ENCODE results near the gene TP63.
"Not testable (repeated sequence)": the region's sequence is repeated elsewhere in the genome, so short reads cannot be mapped to it uniquely, and the experiment has no call there.

The TP63 gene

DNA sequence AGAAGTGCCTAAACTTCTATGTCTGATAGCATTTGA lies at the start of gene TP63:
TSS of gene TP63 (plus strand) at position 17 of the 36 bp plus-strand sequence. CDS start 127 bp downstream, outside the sequence.
- DNase-seq = no peak

DNA sequence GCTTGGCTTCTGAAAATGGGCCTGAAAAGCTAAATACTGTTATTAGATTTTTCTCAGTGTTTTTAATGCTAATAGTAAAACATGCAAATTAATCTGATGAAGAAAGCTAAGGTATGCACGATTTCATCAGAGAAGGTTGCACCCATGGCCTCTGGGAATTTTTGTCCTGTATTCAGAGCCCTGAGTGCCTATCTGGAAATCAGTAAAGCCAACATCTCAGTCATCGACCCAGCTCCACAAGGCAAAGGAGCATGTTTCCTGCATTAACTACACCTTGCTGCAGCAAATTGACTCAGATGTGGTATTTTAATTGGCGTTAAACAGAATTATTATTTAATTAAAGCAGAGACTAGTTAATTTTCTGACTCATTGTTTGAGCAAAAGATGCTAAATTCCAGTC lies 49.0 kb upstream of the TP63 start:
- DNase-seq = no peak

DNA sequence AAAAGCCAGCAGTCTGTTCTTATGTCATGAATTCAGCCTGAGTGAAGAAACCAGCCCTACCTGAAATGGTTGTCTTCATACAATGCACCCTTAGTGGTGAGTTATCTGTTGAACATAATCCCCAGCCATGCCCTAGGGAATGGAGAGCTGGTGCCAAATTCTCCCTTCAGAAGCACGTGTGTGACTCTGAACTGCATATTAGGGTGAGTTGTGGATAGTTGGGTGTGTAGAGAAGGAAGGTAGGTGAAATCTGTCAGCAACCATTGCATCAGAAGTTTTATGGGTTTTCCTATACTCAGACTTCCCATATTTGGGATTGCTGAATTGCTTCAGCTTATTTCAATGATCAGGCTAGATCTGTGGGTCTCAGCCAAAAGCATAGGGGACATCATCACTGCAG lies 46.5 kb upstream of the TP63 start:
- DNase-seq = no peak

DNA sequence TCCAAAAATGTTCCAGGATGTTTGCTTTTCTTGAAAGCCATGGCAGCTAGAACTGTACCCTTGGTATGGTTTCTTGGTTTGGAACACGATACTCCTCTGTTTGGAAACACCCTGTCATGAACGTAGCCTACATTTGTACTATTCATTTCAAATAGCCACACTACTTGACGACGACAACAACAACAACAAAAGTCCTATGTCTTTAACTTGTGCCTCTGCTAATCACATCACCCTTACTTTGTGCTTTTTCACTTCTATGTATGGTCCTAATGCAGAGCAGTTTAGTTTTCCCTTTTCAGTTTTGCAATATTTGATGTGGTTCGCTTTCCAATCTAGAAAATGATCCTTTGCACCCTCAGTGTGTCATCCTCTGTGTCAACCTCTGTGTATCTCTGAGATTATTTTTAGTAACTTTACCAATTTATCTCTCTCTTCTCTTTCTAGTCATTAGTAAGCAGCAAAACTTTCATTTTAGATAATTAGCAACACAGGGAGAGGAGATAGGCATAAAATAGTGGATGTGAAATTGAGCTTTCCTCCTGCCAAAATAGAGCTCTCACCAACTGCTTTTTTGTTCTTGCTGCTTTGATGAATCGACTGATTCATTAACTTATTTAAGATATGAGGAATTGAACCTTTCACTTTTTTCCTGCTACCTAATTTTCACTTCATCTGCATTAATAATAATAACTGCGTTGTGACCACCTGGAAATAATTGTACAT lies 44.1 kb upstream of the TP63 start:
- no peak for DNase-seq

DNA sequence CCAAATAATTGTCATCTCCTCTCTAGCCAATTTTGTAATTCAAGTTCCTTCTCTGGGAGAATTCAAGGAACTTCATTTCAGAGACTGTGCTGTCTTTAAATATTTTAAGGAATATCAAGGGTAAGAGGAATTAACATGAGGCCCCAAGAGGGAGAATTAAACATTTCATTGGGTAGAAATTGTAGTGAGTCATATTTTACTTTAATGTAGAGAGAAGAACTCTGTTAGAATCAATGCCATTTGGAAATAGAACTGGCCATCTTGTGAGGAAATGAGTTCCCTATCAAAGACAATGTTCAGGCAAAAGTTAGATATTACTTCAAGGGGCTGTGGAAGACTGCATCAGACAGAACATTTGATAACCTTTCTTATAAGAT lies 43.5 kb upstream of the TP63 start:
- no peak for DNase-seq

DNA sequence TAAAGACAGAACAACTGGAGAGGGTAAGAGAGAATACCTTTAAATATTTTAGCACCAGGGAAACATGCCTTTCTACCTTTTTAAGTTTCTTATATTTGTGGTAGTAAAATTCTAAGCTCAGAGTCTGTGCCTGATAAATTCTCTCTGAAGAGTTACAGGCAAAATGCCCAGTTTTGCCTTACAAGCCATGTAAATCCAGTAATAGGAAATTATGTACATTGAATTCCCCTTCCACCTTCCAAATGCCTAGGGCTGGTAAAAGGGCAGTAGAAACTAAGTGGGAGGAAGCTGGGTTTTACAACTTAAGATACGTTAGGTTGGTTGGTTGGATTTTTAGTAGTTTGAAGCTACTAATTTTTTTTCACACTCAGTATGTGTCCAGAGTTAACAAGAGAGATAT lies 43.1 kb upstream of the TP63 start:
- no peak for DNase-seq

DNA sequence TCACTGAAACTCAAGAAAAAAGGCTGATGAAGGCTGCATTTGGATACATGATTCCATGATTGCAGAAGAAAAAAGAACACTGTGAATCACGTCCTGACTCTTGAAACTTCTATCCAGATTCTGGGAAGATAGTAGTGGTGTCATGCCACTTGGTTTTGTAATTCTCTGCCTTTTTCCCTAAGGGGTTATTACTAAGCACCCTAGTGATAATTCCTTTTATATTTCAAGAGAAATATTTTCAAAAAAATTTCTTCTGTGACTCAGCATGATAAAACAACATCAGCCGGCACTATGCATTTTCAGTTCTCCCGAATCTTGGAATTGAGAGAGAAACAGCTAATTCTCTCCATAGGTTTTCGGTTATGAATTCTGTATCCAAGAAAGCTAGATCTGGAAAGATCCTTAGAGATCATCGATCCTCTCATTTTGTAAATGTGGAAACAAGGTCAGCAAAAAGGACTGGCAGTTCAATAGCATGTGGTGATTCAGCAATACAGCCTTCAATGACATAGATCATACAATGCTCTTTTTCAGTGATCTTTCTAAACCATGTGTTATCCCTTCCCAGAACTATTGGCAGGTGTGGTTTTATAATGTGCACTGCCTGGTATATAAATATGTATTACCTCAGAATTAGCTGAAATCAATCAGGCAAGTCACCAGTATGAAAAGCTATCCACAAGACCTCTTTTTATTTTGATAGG lies 42.6 kb upstream of the TP63 start:
- no peak for DNase-seq

DNA sequence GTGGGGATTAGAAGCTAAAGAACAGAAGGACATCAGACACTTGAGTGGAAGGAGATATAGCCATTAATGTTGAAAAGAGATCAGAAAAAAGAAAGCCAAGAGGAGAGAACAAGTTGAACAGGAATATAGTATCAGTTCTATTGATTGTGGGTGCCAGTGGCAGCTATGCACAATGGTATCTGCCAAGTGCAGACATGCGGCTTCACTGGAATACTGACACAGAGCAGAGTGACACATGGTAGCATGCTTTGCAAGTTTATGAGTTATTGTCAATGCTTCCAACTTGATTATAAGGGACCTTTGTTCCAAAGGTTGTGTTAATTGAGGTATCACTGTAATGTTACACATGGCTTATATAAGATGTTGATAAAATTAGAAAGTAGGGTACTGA lies 42.0 kb upstream of the TP63 start:
- no peak for DNase-seq

DNA sequence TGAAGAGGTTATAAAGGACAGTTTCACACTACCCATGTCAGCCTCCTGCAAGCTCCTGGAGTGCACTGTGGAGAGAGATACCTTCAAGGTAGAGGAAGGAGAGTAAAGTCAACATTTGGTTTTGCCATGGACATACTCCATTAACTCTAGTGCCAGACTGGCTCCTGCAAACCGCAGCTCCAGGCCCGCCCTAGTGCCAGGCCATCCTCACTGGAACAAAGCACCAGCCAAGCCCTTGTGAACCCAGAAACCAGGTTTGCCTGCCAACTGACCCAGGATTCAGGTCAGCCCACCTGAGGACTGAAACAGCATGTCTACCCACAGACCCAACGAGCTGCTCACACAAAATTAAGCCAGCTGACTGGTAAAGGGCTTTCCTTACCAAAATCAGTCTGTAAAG lies 41.0 kb upstream of the TP63 start:
- no peak for DNase-seq

DNA sequence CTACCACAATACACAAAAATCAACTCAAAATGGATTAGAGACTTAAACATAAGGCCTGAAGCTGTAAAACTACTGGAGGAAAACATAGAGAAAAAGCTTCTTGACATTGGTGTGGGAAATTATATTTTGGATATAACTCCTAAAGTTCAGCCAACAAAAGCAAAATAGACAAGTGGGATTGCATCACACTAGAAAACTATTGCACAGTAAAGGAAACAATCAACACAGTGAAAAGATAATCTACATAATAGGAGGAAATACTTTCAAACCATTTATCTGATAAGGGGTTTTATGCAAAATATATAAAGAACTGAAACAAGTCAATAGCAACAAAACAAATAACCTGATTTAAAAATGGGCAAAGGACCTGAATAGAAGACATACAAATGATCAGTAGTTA lies 37.6 kb upstream of the TP63 start:
- DNase-seq = no peak

DNA sequence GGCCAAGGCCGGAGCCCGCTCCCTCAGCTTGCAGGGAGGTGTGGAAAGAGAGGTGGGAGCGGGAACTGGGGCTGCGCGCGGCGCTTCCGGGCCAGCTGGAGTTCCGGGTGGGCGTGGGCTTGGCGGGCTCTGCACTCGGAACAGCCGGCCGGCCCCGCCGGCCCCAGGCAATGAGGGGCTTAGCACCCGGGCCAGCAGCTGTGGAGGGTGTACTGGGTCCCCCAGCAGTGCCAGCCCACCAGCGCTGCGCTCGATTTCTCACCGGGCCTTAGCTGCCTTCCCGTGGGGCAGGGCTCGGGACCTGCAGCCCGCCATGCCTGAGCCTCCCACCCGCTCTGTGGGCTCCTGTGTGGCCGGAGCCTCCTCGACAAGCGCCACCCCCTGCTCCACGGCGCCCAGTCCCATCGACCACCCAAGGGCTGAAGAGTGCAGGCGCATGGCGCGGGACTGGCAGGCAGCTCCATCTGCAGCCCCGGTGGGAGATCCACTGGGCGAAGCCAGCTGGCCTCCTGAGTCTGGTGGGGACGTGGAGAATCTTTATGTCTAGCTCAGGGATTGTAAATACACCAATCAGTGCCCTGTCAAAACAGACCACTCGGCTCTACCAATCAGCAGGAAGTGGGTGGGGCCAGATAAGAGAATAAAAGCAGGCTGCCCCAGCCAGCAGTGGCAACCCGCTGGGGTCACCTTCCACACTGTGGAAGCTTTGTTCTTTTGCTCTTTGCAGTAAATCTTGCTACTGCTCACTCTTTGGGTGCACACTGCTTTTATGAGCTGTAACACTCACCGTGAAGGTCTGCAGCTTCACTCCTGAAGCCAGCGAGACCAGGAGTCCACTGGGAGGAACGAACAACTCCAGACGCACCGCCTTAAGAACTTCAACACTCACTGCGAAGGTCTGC lies 34.9 kb upstream of the TP63 start:
- DNase-seq = not testable (repeated sequence)

DNA sequence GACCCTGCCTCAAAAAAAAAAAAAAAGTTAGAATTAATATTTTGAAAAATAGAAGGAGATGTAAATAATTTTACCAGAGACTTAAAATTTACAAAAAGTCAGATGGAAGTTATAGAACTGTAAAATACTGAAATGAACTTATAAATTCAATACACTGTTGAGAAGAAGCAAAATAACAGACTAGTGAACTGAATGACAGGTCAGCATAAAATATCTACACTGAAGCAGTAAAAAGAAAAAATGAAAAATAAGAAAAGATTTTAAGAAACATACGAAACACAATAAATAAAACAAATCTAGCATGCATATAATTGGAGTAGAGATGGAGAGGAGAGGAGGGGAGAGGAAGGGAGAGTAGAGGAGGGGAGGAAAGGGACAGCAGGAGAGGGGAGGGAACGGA lies 33.3 kb upstream of the TP63 start:
- DNase-seq = no peak

DNA sequence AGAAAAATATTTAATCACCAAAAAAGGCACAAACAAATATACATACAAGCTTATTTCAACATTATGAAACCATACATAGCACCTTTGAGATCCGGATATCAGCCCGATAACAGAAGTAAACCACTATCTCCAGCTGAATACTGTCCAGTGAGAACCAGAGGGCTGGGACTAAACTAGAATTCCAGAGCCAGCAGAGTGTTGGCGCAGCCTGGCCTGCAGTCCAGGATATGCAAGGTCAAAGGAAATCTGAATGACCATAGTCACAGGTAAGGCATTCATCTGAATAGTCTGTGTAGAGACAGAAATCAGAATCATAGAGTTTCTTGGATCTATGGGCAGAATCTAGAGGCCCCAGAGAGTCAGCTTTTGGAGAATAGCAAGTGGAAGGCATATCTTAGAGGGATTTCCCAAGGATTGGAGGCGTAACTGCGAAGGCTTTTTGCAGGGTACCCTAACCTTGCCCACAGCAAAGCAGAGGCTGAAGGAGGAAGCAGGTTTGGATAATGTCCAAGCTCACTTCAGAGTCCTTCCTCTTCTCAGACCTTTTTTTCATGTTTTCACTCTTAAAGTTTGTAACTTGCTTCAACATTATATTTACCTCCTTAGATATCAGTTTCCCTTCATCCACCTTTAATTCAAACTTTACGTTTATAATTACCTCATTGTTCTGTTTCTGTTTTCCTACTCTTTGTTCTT lies 32.5 kb upstream of the TP63 start:
- DNase-seq = no peak

DNA sequence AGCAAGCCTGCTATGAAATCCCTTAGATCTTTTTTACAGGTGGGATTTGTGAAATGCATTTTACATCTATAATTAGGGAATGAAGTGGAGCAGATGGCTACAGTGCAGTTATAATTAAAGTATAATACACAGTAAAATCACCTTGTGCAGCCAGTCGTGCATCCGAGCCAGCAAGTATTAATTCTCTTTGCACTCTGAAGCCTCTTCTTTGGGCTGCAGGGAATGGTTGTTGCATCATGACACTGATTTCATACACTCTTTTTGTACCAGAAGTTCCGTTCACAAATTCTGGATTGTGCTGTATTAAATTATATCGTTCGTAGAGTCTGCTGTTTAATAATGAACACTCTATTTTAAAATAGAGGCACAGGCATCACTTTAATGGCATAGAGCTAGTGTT lies 28.7 kb upstream of the TP63 start:
- no peak for DNase-seq

DNA sequence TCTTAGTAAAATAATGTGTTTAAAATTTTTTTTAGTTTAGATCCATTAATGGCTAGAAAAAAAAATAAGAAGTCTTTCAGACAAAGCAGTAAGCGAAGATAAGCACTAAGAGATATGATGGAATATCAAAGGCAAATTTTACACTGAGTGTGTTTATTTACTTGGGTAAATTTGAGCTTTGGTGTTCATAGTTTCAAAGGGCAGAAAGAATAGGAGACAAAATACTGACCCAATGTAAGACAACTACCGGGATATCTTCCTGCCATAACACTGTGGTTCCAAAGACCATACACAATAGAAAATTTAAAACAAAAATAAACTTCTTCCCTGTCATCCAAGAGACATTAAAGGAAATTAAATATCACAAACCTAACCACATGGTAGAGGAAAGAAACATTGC lies 25.5 kb upstream of the TP63 start:
- no peak for DNase-seq

DNA sequence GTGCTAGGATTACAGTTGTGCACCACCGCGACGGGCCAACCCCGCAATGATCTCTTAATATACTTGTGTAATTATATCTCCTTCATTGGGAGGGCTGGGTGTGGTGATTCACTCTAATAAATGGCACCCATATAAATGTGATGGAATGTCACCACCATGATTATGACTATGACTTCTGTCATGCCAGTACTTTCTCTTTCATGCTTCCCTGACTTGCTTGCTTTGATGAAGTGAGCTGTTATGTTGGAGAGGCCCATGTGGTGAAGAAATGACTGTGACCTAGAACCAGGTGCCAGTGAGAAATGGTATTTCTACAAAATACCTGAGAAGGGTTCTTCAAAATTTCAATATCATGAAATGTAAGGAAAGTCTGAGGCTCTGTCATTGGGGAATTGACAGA lies 24.4 kb upstream of the TP63 start:
- DNase-seq = no peak

DNA sequence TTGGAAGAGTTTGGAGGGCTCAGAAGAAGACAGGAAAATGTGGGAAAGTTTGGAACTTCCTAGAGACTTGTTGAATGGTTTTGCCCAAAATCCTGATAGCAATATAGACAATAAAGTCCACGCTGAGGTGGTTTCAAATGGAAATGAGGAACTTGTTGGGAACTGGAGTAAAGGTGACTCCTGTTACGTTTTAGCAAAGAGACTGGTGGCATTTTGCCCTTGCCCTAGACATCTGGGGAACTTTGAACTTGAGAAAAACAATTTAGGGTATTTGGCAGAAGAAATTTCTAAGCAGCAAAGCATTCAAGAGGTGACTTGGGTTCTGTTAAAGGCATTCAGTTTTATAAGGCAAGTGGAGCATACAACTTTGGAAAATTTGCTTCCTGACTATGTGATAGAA lies 18.5 kb upstream of the TP63 start:
- not testable (repeated sequence) for DNase-seq

DNA sequence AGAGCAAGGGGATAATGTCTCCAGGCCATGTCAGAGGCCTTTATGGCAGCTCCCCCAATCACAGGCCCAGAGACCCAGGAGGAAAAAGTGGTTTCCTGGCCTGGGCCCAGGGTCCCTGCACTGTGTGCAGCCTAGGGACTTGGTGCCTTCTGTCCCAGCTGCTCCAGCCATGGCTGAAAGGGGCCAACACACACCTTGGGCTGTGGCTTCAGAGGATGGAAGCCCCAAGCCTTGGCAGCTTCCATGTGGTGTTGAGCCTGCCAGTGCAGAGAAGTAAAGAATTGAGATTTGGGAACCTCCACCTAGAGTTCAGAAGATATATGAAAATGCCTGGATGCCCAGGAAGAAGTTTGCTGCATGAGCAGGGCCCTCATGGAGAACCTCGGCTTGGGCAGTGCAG lies 18.1 kb upstream of the TP63 start:
- DNase-seq = no peak

DNA sequence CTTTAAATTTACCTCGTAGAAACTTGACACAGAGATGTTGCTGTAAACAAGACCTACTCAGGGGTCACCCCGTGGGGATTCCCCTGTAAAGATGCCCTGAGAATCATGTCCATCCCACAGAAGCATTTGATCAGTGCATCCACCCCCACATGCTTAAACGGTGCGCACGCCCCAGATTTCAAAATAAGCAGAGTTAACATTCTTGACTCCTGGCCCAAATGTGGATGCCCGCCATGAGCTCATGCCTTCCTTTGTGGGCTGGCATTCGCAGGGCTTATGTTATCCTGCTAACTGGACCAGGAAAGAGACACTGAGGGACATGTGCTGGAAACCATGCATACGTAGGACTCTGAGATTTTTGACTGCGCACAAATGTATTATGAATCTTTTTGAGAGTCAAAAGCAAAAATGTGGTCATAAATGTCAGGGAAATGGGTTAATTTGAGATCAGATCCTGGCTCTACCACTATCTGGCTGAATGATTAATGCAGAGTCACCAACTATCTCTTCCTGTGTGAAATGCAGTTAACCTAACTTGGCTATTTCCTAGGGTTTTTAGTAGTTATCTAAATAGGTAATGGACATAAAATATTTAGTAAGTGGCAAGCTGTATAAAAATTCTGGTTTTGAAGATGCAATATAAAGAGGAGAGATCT lies 9.1 kb upstream of the TP63 start:
- no peak for DNase-seq

DNA sequence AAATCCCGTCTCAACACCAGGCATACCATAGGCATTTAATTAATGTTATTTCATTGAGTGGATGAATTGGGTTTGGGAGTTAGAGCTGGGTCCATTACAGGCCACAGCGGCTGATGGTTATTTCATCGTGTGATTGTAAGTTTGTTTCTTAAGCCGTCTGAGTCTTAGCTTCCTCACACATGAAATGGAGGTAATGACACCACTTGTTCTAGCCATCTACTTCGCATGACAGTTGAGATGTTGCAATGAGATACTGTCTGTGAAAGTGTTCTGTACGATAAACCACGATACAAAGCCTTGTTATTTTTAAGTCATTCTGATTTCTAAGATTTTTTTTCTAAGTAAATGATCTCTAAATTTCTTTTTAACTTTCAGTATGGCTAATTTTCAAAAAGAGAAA lies 8.6 kb upstream of the TP63 start:
- DNase-seq = no peak

DNA sequence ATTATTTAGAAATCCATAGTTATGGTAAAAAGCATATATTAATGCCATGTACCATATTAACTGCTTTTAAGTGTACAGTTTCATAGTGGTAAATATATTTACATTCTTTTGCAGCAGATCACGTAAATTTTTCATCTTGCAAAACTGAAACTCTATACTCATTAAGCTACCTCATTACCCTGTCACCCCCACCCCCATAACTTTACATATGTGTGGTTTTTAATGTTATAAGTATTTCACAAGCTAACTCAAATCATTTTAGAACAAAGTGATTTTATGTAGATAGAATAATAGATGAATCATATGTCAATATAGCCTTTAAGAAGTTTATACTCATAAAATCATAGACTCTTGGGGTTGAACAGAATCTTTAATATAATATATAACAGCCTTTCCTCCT lies 7.1 kb upstream of the TP63 start:
- DNase-seq = no peak

DNA sequence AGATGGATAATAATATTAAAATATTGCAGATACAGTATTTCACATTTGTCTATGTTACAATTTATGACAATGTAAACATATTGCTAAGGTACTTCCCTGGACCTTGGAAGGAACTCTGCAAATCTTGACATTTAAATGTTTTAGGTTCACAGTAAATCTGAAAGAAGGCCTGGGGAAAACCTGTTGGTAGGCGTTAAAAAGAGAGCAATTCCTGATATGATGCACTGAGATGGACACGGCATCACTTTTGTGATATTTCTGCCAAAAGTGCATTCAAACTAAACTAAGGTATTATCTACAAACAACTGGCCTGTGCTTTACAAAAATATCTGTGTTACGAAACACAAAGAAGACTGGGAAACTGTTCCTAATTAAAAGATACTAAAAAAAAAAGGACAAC lies 6.1 kb upstream of the TP63 start:
- DNase-seq = no peak

DNA sequence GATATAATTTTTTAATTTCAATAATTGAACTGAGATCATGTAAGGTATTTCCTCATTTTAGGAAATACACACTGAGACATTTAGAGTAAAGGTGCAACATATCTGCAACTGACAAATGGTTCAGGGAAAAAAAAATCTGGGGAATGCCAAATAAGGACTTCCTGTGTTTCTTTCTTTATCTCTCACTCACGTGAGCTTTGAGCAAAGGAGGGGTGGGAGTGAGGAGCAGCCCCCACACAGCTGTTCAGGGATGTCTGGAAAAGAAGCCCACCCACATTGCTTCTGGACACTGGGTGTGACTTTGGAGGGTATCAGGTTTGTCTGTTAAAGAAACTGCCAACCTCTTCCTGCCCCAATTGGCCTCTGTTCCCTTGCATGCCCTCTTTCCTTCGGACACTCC lies 5.6 kb upstream of the TP63 start:
- no peak for DNase-seq

DNA sequence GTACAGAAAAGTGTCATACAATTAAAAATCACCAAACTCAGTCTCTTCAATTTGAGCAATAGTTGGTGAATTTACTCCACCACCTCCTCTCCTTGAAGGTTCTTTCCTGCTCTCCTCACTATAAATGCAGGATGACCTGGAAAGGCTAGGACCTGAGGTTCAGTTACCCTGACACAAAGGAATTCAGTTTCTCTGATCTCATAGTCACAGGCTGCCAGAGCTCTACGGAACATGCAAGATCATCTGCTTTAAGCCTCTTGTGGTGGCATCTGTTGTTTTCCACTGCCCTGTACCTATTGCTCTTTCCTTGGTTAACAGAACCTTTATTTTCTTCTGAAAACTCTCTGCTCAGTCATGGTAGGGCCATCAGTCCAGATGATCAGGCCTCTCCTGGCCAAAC lies 4.9 kb upstream of the TP63 start:
- DNase-seq = no peak

Measured in NCI-H1930 (cell line).